ENCODE measurements around the gene ARHGEF11.
A peak's percentile ranks its signal among the peaks of the same experiment; 100 is the strongest.

The ARHGEF11 gene

GRCh38 chr1:156894711-156895454 lies 150.7 kb downstream of the ARHGEF11 start:
- no peak for DNase-seq (ENCODE audit: low read depth)

GRCh38 chr1:156894001-156894400 lies 151.5 kb downstream of the ARHGEF11 start:
- DNase-seq (ENCODE audit: low read depth), result no peak

- DNase-seq (ENCODE audit: low read depth), result no peak
These were observed 152.2 kb downstream of the ARHGEF11 start, which contains the start of gene PEAR1 for GRCh38 chr1:156893048-156893953. PEAR1 (plus strand) TSS chr1:156893718; CDS start chr1:156903927, 10,209 bp downstream.

GRCh38 chr1:156892190-156893047 lies 153.1 kb downstream of the ARHGEF11 start:
- DNase-seq (ENCODE audit: low read depth), result peak; percentile 78

- peak; percentile 31 for DNase-seq (ENCODE audit: low read depth)
These were observed 155.6 kb downstream of the ARHGEF11 start for GRCh38 chr1:156889802-156890580.

GRCh38 chr1:156887734-156888133 lies 157.8 kb downstream of the ARHGEF11 start:
- DNase-seq (ENCODE audit: low read depth), result no peak

GRCh38 chr1:156887317-156887716 lies 158.2 kb downstream of the ARHGEF11 start:
- DNase-seq (ENCODE audit: low read depth), result no peak

GRCh38 chr1:156886583-156887281 lies 158.8 kb downstream of the ARHGEF11 start:
- DNase-seq (ENCODE audit: low read depth), result no peak

GRCh38 chr1:156885880-156886355 lies 159.6 kb downstream of the ARHGEF11 start:
- DNase-seq (ENCODE audit: low read depth), result no peak

GRCh38 chr1:156885314-156885713 lies 160.2 kb downstream of the ARHGEF11 start:
- DNase-seq (ENCODE audit: low read depth), result no peak

Measured in stimulated activated CD8-positive, alpha-beta memory T cell treated with anti-CD3 and anti-CD28 coated beads, Interleukin-7, amount 100 ng/mL, for 24 hours (primary cell).